ENCODE results near the gene BMPER.

- TF ChIP-seq, protein P1, sequence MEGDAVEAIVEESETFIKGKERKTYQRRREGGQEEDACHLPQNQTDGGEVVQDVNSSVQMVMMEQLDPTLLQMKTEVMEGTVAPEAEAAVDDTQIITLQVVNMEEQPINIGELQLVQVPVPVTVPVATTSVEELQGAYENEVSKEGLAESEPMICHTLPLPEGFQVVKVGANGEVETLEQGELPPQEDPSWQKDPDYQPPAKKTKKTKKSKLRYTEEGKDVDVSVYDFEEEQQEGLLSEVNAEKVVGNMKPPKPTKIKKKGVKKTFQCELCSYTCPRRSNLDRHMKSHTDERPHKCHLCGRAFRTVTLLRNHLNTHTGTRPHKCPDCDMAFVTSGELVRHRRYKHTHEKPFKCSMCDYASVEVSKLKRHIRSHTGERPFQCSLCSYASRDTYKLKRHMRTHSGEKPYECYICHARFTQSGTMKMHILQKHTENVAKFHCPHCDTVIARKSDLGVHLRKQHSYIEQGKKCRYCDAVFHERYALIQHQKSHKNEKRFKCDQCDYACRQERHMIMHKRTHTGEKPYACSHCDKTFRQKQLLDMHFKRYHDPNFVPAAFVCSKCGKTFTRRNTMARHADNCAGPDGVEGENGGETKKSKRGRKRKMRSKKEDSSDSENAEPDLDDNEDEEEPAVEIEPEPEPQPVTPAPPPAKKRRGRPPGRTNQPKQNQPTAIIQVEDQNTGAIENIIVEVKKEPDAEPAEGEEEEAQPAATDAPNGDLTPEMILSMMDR (IDR thresholded peaks at IDR 0.05), result no peak
- TF ChIP-seq POLR2A (IDR thresholded peaks at IDR 0.05), result no peak
Measured at GRCh38 chr7:33888166-33888565, 17.2 kb upstream of the BMPER start.

Measured in upper lobe of left lung (tissue), 4 donors.